Panc1 (cell line): ENCODE measurements around the gene MAGT1. TPM values are rescaled to one million over a fixed set of nuclear protein-coding genes. Genes with fewer than 3 reads are reported as not detected.

Source experiments
- ATAC-seq: fragments of 200-7000 bp; cut with Tn5 transposase; 2 replicates; pipeline ENCODE4 v1.9.1; 2020; ENCODE audit warnings: mild to moderate bottlenecking, moderate library complexity
- BruUV-seq: library from RNA; stranded (reverse); fragments of 400-500 nt; replicated peaks from 2 replicates; lab custom pipeline; 2021; lab: Mats Ljungman, UMichigan
- CTCF ChIA-PET: fragments of 300-600 bp; sonication (Branson Sonifier 250); formaldehyde crosslinking; loops from one replicate; lab custom pipeline; 2022; ENCODE audit warnings: antibody characterized with exemption; lab: Charles Lee
- POLR2A ChIA-PET: fragments of 300-600 bp; sonication (Branson Sonifier 250); formaldehyde crosslinking; loops from one replicate; lab custom pipeline; 2022; ENCODE audit warnings: antibody characterized with exemption; lab: Charles Lee
- DNase-seq: peaks from one replicate; pipeline ENCODE4 v3.0.0-alpha.2; 2010; ENCODE audit warnings: low read depth, low spot score
- H3K27ac ChIP-seq: 2 replicates; pipeline ENCODE4 v1.5.1; 2011; ENCODE audit warnings: mild to moderate bottlenecking, low read length, inconsistent platforms
- H3K27me3 ChIP-seq: fragments of 200-500 bp; sonication (Bioruptor generic); 2 replicates; pipeline ENCODE4 v1.6.0; 2014; ENCODE audit warnings: low read length, inconsistent platforms; ENCODE audit not compliant: control insufficient read depth, insufficient read depth
- H3K36me3 ChIP-seq: fragments of 200-500 bp; sonication (Bioruptor generic); 2 replicates; pipeline ENCODE4 v1.5.1; 2014; ENCODE audit warnings: inconsistent platforms, mild to moderate bottlenecking, low read length, moderate library complexity; ENCODE audit not compliant: control insufficient read depth, insufficient read depth
- H3K4me1 ChIP-seq: 2 replicates; pipeline ENCODE4 v1.5.1; 2011; ENCODE audit warnings: inconsistent platforms, mild to moderate bottlenecking, low read length, moderate library complexity; ENCODE audit not compliant: control insufficient read depth, insufficient read depth
- H3K4me3 ChIP-seq, 2 experiments: 2 replicates each; pipeline ENCODE4 v1.5.1; 2011 to 2012; ENCODE audit warnings: low read depth in 2 of 2, low read length in 2 of 2, mild to moderate bottlenecking in 2 of 2, inconsistent platforms in 1 of 2, moderate library complexity in 1 of 2
- H3K9me3 ChIP-seq: fragments of 200-500 bp; sonication (Bioruptor generic); 2 replicates; pipeline ENCODE4 v1.5.1; 2014; ENCODE audit warnings: low read depth, mild to moderate bottlenecking, inconsistent platforms, low read length, moderate library complexity; ENCODE audit not compliant: control insufficient read depth, insufficient read depth
- POLR2AphosphoS5 ChIP-seq: IDR thresholded peaks from 2 replicates; pipeline ENCODE4 v1.6.1; 2012; ENCODE audit warnings: mild to moderate bottlenecking, low read depth, low read length, moderate library complexity
- SIN3A ChIP-seq: IDR thresholded peaks from 2 replicates; pipeline ENCODE4 v1.6.1; 2012; ENCODE audit warnings: low read depth, mild to moderate bottlenecking, low read length, moderate library complexity, borderline replicate concordance; ENCODE audit not compliant: insufficient read depth
- TCF7L2 ChIP-seq: IDR thresholded peaks from 2 replicates; pipeline ENCODE4 v1.6.1; 2011; ENCODE audit warnings: mild to moderate bottlenecking, low read depth, low read length, inconsistent platforms
- in situ Hi-C: cut with HindIII; loops from 2 replicates; pipeline ENCODE4 v1.10.0; 2016; ENCODE audit warnings: low sequenced_read_pairs, low pct_unique_long_range_greater_than_20kb
- intact Hi-C: fragments of 100-400 bp; cut with micrococcal nuclease; formaldehyde crosslinking; loops from one replicate; pipeline ENCODE4 v1.10.0; 2022; ENCODE audit not compliant: unreplicated experiment
- total RNA-seq: library from RNA; stranded (reverse); gene quantifications from one replicate; pipeline ENCODE4 v1.2.1, GENCODE V29; 2021; ENCODE audit not compliant: unreplicated experiment
- TF ChIP-seq, protein P1 (sequence below), 2 experiments: IDR thresholded peaks; 2 replicates each; pipeline ENCODE4 v1.6.1; 2011 to 2012; ENCODE audit warnings: low read depth in 2 of 2, control low read depth in 1 of 2, low read length in 1 of 2, mild to moderate bottlenecking in 1 of 2, moderate library complexity in 1 of 2; ENCODE audit not compliant: insufficient read depth in 1 of 2
- TF ChIP-seq, protein P2 (sequence below): fragments of 450-650 bp; IDR thresholded peaks from 2 replicates; pipeline ENCODE4 v1.5.1; 2017; ENCODE audit warnings: mild to moderate bottlenecking

Gene MAGT1
- total RNA-seq, 1 experiment from 2014 or later = 60.0 TPM

DNA sequence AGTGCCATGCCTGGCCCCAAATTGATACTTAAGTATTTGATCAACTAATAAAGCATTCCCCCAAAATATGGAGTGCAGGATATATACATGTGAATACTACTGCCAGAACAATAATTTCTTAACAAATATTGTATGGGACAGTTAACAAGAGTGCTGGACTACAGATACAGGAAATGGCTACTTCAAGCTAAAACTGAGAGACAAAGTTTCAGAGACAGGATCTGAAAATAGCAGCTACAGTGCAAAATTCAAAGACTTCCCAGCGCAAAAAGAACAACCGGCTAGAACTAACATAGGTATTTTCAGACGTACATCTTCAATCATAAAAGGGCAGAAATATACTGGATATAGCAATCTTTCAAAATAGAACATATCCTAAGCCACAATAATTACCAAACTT, 115.5 kb downstream of the MAGT1 start:
- Histone ChIP-seq H3K4me3 (no peak overlapping the region), H3K4me1 (peaks cover 8% of the 10 kb centered on the region; the same call in 1 of the 2 replicates), H3K36me3 (no peaks in the 10 kb centered on the region), H3K27ac (no peak overlapping the region), H3K9me3 (no peaks in the 10 kb centered on the region), H3K27me3 (no peaks in the 10 kb centered on the region)
- BruUV-seq = no TSS peak
- ChIA-PET CTCF (no interaction called here), POLR2A (interaction anchor here (0.6 kb wide), 1 partner anchor 16 kb away, joined by 3 read pairs; no protein-coding TSS in a partner anchor)
- DNase-seq = no peak
- no peak for ATAC-seq
- no peak for TF ChIP-seq POLR2AphosphoS5
- TF ChIP-seq, protein P1, sequence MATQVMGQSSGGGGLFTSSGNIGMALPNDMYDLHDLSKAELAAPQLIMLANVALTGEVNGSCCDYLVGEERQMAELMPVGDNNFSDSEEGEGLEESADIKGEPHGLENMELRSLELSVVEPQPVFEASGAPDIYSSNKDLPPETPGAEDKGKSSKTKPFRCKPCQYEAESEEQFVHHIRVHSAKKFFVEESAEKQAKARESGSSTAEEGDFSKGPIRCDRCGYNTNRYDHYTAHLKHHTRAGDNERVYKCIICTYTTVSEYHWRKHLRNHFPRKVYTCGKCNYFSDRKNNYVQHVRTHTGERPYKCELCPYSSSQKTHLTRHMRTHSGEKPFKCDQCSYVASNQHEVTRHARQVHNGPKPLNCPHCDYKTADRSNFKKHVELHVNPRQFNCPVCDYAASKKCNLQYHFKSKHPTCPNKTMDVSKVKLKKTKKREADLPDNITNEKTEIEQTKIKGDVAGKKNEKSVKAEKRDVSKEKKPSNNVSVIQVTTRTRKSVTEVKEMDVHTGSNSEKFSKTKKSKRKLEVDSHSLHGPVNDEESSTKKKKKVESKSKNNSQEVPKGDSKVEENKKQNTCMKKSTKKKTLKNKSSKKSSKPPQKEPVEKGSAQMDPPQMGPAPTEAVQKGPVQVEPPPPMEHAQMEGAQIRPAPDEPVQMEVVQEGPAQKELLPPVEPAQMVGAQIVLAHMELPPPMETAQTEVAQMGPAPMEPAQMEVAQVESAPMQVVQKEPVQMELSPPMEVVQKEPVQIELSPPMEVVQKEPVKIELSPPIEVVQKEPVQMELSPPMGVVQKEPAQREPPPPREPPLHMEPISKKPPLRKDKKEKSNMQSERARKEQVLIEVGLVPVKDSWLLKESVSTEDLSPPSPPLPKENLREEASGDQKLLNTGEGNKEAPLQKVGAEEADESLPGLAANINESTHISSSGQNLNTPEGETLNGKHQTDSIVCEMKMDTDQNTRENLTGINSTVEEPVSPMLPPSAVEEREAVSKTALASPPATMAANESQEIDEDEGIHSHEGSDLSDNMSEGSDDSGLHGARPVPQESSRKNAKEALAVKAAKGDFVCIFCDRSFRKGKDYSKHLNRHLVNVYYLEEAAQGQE (IDR thresholded peaks at IDR 0.05; ENCODE audit: insufficient read depth in 1 of 2, low read depth in 2 of 2, low read length in 1 of 2) = no peak
- no peak for TF ChIP-seq TCF7L2
- TF ChIP-seq, protein P2, sequence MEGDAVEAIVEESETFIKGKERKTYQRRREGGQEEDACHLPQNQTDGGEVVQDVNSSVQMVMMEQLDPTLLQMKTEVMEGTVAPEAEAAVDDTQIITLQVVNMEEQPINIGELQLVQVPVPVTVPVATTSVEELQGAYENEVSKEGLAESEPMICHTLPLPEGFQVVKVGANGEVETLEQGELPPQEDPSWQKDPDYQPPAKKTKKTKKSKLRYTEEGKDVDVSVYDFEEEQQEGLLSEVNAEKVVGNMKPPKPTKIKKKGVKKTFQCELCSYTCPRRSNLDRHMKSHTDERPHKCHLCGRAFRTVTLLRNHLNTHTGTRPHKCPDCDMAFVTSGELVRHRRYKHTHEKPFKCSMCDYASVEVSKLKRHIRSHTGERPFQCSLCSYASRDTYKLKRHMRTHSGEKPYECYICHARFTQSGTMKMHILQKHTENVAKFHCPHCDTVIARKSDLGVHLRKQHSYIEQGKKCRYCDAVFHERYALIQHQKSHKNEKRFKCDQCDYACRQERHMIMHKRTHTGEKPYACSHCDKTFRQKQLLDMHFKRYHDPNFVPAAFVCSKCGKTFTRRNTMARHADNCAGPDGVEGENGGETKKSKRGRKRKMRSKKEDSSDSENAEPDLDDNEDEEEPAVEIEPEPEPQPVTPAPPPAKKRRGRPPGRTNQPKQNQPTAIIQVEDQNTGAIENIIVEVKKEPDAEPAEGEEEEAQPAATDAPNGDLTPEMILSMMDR = no peak
- TF ChIP-seq SIN3A = no peak
- intact Hi-C loops = no loop called here
- in situ Hi-C loops = no loop called here

DNA sequence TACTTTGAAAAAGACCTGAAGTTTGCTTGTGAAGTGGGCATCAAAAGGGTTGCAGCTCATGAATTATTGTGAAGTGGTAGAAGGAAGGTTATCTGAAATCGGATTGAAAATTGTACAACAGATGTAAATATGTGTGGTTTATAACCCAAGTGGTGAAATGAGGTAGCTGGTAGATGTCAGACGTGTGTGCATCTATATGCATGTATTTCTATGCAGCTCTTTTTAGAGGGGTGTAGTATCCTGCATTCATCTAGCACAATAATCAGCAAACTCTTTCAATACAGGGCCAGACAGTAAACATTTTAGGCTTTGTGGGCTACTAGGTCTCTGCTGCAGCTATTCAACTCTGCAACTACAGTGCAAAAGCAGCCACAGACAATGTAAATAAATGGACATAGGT, 118.6 kb downstream of the MAGT1 start:
- Histone ChIP-seq H3K36me3 (no peaks in the 10 kb centered on the region), H3K27ac (no peak overlapping the region), H3K27me3 (no peaks in the 10 kb centered on the region), H3K4me3 (no peak overlapping the region), H3K4me1 (peaks cover 6% of the 10 kb centered on the region; the same call in 1 of the 2 replicates), H3K9me3 (no peaks in the 10 kb centered on the region)
- ChIA-PET CTCF (no interaction called here), POLR2A (no interaction called here)
- TSS peak; percentile 31 for BruUV-seq
- intact Hi-C loops (no loop called here), in situ Hi-C loops (no loop called here)
- TF ChIP-seq TCF7L2 (no peak), SIN3A (no peak), POLR2AphosphoS5 (no peak)
- TF ChIP-seq, protein P2 = no peak
- TF ChIP-seq, protein P1 (IDR thresholded peaks at IDR 0.05; ENCODE audit: insufficient read depth in 1 of 2, low read depth in 2 of 2, low read length in 1 of 2) = no peak
- DNase-seq (no peak), ATAC-seq (peak; percentile 48; the same call in 1 of the 2 replicates)
